Ramos (cell line): Measurements from ENCODE around the gene WNT7B.

ENCODE experiments used
- in situ Hi-C: fragments of 300-500 bp; cut with MboI; formaldehyde crosslinking; loops from one replicate; pipeline ENCODE4 v1.14.3; 2022; ENCODE audit warnings: low sequenced_read_pairs; ENCODE audit not compliant: unreplicated experiment

WNT7B gene

DNA sequence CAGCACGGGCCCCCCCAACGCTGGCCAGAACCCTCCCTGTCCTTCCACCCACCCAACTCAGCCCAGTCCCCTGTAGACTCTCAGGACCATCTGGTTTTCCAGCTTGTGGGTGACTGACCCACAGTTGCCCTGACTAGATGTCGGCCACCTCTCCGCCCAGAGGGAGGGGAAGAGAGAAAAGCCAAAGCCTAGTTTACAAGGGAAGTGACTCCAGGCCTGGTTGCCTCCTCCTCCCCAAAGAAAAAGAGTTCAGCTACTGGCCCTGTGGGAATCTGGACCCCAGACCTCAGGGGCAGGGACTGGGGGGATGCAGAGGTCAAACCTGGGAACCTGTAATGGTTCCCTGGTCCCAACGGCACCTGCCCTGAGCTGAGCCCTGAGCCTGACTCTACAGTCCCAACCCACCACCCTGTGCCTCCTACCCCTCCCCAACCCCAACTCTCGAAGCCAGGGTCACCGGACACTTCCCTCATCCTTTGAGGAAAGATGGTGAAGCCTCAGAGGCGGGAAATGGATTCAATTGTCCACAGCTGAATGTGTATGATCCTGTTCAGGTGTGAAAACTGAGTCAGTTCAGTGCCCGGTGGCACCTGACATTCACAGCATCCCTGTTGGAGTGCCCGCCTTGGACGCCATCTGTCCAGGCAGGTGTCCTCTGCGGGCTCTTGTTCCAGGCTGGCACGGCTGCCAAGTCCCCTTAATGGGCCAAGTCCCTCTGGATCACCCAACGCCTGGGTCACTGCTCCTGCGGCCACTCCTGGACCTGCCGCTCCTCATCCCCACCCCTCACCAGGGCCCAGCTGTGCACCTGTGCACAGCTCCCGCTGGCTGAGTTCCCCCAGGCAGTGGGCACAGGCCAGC, 21.0 kb upstream of the WNT7B start:
- in situ Hi-C loops = no loop called here

DNA sequence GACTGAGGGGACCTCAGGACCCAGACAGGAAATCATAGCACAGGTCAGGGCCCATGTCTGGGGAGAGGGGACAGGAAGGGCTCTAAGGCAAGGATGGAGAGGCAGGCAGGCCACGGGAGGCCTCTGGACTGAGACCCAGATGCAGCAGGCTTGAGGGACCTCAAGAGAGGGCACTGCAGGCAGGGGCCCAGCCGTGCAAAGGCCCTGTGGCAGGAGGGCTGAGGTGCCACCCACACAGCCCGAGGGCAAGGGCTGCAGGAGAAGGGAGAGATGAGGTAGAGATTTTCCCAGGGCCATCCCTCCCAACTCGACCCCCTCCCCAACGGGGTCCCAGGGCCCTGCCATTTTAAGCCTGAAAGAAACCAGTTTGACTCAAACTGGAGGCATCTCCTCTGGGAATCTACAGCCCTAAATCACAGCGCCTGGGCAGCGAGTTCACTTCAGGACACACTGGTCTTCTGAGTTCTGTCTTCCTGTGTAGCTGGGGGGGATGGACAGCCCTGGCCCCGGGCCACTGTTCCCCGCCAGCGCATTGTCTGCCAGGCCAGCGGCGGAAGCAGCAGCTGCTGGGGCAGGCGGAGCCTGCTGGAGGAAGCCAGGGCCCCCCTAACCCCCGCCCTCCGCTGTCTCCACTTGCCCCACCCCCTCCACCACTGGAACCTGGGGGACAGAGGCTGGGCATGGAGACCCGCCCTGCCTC, 20.3 kb upstream of the WNT7B start:
- in situ Hi-C loops = no loop called here

DNA sequence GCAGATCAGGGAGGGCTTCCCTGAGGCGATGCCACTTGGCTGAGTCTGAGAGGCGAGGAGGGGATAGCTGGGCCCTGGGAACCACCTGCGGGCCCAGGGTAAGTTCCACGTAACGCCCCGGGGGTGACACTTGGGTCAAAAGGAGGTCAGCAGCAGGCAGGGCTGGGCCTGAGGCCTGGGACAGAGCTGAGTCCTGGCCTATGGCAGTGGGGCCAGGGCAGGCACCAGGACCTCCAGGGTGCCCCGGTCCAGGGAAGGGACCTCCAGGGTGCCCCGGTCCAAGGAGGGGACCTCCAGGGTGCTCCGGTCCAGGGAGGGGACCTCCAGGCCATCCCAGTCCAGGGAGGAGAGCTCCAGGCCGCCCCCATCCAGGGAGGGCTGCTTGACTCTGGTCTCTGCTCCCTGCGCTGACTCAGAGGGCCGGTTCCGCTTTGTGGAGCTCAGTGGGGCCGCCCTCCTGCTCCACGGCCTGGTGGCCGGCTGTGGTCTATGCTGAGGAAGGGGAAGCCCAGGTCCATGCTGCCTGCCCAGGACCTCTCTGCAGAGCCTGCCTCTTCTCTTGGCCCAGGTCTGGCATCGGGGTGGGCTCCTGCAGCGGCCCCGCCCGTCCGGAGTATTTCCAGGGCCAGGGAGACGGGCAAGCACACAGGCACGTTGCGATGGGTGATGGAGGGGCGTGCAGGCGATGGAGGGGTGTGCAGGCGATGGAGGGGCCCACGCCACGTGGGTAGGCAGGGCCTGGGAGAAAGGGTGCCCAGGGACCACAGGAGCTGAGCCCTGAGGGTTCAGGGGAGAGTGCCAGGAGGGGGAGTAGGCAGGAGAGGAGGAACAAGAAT, 19.5 kb upstream of the WNT7B start:
- in situ Hi-C loops = no loop called here

DNA sequence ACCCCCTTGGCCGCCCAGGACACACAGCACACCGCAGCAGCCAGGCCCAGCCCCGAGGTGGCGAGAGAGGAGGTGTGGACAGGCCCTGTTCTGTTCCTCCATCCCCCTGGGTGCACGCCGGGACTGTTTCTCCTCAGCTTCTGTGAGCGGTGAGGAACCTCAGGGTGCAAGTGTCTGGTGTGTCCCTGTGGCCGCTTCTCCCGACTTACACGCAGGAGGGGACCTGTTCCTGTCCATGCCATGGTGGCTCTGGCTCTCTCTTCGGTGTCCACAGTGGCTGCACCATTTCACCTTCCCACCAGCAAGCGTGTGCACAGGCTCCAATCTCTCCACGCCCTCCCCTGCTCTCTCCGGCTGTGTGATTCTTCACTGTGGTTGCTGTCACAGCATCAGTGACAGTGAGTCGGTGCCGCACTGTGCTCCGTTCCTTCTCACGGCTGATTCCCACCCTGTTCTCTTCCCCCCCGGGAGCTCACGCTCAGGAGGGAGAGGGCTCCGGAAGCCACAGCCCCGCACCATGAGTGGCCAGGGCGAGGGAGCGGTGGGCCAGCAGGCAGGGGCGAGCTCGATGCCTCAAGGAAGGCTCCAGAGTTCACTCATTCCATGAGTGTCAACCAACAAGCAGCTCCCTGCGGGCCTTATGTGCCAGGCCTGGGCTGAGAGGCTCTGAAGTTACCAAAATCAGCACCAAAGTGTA, 18.6 kb upstream of the WNT7B start:
- in situ Hi-C loops = no loop called here

DNA sequence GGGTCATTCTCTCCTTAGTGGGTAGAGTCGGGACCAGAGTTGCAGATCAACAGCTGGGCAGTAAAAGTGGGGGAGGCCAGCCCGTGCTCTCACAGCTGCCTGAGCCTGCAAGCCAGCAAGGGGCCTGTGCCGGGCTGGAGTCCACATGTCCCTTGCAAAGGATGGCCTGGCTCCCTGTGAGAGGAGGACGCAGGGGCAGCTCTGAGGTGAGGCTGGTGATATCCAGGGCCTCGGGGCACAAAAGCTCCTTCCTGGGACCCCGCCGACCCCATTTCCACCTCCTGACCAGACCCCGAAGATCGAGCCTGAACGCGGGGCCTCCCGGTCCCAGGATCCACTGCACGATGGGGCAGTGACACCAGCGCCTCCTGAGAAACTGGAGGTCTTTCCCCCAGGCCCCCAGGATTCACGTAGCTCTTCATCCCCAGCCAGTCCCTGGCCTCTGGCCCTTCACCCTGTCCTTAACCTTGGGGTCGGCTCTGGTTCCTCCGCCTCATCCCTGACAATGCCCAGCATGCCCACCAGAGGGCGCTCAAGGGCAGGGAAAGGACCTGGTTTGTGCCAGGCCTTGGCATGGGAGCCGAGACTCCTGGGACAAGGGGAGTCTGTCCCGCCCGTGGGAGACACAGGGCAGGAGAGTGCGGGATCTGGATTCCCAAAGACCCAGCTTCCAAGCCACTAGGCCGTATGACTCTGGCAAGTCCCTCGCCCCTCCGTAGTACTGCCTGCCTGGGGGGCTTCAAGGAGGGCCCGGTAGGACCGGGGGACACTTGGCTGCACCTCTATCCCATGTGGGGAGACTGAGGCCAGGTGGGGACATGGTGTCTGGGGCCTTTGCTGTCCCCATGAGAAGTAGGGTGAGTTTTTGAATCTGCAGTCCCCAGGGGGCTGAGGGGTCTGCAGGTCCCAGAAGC, 17.8 kb upstream of the WNT7B start:
- in situ Hi-C loops = no loop called here

DNA sequence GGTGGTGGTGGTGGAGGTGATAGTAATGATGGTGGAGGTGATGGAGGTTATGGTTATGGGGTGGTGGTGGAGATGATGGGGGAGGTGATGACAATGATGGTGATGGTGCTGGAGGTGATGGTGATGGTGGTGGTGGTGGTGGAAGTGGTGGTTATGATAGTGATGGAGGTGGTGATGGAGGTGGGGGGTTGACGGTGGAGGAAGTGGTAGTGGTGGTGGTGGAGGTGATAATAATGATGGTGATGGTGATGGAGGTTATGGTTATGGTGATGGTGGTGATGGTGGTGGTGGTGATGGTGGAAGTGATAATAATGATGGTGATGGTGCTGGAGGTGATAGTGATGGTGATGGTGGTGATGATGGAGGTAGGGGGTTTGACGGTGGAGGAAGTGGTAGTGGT, 16.9 kb upstream of the WNT7B start:
- in situ Hi-C loops = no loop called here

DNA sequence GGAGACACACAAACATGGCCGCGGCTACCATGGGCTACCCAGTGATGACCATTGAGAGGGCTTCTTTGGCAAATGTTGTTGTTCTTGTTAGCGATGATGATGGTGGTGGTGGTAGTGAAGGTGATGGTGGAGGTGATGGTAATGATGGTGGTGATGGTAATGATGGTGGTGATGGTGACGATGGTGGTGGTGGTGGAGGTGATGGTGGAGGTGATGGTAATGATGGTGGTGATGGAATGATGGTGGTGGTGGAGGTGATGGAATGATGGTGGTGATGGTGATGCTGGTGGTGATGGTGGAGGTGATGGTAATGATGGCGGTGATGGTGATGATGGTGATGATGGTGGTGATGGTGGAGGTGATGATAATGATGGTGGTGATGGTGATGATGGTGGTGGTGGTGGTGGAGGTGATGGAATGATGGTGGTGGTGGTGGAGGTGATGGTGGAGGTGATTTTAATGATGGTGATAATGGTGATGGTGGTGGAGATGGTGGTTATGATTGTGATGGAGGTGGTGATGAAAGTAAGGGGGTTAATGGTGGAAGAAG, 16.3 kb upstream of the WNT7B start:
- in situ Hi-C loops = no loop called here

DNA sequence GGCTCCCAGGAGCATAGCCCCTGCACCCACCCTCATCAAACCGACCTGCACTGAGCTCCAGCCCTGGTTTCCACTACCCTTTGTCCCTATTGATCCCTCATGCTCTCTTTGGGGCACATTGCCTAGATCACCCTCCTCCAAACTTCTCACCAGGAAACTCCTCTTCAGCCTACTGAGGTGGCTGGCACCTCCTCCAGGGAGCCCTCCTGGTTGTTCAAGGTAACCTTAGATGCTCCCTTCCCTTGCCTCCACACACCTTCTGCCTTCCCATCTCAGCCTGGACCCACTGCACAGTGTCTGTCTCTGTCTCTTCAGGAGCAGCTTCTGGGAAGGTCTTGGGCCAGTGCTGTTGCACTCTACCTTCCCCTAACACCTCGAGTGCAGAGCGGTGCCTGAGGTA, 15.8 kb upstream of the WNT7B start:
- in situ Hi-C loops = no loop called here

DNA sequence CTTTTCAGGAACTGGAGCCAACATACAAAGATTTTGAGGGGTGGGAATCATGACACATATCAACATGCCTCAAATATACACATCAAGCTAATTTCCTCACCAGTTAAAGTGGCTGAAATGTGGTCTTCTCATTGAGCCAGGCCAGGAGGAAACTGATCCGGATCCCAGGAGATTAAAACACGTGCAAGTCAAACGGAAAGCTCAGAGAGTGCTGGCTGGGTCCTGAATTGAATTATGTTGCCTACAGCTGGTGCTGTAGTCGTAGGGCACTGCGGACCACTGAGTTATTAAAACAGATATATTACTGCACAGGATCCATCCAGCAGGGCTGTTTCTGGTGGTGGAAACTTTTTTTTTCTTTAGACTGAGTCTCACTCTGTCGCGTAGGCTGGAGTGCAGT, 14.1 kb upstream of the WNT7B start:
- in situ Hi-C loops = no loop called here

DNA sequence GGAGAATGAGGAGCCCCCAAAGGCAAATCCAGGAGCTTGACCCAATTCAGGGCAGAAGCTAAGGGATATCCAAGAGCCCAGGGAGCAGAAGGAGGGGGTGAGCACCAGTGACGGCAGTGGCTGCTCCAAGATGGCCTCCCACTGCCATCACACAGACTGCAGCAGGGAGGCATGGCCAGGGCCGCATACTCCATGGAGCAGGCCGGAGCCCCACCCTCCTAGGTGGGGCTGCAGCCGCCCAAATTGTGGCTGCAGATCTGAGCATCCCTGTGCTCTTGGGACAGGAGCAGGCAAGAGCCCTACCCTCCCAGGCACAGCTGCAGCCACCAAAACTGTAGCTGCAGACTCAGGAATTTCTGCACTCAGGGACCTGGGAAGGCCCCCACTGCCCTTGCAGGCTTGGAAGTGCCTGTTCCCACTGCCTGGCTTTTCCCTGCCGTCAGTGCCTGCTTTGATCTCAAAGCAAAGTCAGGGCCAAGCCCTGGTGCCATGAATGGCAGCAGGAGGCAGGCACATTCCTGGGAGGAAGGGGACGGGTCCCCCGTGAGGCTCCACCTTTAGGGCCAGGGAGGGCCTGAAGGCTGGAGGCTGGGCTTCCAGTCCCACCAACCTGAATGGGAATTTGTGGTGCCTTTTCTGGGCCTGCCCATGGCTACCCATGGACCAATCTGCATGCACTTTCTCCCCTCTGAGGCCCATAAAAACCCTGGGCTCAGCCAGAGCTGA, 10.3 kb upstream of the WNT7B start:
- in situ Hi-C loops = loop anchor here (5.0 kb wide), 1 partner anchor 410 kb away; no protein-coding TSS in a partner anchor

DNA sequence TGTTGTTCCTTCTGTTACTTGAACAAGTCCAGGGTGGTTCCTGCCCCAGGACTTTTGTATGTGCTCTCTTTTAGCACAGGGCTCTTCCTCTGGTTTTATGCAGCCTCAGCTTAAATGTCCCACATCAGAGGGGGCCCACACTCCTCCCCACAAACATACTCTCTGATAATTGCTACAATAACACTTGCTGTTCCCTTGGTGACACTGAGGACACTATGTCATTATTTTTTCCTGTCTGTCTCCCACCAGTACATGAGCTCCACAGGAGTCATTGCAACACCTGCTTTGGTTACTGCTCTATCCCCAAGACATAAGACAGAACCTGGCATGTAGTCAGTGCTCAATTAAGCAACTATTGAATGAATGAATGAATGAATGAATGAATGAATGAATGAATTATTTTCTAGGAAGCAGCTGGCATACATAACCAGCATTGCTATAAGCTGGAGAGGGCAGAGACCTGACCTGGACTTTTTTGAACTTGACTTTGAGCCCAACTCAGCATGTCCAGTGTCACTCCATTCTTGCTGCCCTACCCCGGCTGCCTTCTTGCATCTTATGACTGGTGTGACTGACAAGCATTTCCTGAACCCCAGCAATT, 7.5 kb upstream of the WNT7B start:
- in situ Hi-C loops = loop anchor here (5.0 kb wide), 1 partner anchor 342 kb away; no protein-coding TSS in a partner anchor

DNA sequence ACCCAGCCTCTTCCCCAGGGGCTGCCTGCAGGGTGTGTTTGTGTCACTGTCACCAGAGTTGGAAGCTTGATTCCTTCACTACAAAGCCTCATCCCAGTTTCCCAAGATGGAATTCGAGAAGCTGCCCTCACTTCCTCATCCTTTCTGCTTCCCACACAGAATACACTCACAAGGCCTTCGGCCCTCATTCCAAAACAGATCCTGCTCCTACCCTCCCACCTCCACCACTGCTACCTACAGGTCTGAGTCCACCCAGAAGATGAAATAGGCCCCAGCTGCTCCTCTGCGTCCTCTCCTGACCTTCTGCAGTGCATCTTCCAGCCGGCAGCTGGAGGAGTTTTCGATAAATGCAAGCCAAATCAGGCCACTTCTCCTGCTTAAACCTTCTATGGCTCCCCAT, 6.8 kb upstream of the WNT7B start:
- in situ Hi-C loops = loop anchor here (5.0 kb wide), 1 partner anchor 341 kb away; no protein-coding TSS in a partner anchor

DNA sequence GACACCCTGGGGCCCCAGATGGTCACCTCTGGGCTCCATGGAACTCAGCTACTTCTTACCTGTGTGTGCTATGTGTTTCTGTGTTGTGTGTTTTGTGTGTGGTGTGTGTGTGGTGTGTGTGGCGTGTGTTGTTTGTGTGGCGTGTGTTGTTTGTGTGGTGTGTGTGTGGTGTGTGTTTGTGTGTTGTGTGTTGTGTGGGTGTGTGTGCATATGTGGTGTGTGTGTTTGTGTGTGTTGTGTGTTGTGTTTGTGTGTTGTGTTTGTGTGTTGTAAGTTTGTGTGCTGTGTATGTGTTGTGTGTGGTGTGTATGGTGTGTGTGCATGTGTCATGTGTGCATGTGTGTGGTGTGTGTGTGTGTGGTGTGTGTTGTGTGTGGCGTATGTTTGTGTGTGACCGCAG, 3.8 kb upstream of the WNT7B start:
- in situ Hi-C loops = loop anchor here (5.0 kb wide), 1 partner anchor 338 kb away; no protein-coding TSS in a partner anchor

DNA sequence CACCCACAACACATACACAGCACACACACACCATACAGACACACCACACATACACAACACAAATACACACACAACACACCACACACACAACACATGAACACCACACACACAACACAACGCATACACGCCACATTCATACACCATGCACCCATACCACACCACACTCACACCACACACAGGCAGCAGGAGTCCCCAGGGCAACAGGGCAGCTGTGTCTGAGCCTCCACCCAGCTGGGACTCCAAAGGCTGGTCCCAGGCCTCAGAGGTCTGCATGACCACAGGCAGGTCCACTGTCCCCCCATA, 3.3 kb upstream of the WNT7B start:
- in situ Hi-C loops = loop anchor here (5.0 kb wide), 1 partner anchor 338 kb away; no protein-coding TSS in a partner anchor

DNA sequence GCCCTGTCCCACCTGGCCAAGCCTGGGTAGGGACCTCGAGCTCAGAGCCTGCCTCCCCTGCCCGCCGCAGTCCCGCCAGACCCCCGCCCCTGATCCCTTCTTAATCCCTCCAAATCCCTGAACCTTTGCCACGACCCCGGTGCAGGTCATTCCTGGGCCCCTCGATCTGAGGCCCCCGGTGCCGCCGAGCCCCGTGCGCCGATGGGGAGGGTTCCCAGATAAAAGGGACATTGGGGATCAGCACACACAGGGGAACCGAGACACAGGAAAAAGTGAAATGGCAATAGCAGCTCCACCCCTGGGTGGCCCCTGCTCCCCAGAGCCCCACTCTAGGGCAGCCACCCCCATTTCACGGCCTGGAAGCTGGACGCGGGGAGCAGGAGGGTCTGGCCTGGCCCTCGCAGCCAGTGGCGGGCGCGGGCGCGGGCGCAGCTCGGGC, 1.3 kb upstream of the WNT7B start:
- in situ Hi-C loops = no loop called here

DNA sequence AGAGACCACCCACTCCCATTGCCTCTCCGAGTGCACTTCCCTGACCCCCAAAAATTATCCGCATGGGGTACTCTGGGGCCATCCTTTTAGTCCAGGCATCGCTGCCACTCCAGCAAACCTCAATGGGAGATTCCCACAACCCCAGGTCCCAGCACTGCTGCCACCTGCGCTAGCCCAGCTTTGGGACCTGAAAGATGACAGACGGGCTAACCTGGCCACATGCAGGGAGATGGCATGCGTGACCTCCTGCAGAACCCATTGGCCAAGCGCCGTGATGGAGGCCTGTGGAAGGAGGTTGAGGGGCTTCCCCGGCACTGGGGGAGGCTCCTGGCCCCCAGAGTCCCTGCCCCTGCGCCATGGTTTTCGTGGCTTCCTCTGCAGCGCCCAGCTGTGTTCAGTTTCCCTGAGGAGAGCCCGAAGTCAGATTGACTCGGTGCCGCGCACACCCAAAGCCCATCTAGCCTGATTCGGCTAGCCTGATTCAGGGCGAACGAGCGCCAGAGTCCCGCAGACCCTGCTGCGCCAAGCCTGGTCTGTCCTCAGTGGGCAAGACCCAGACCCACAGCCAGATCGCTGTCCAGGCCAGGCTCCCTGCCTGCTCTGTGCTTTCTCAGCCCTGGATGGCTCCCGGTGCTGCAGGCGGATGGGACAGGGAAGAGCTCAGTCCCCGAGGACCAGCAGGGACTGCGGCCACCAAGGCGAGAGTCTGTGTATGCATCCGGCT, 751 bp upstream of the WNT7B start:
- in situ Hi-C loops = no loop called here
